PC-3 (cell line): ENCODE measurements around the gene ASTN2. TPM values are rescaled to one million over a fixed set of nuclear protein-coding genes. Genes with fewer than 3 reads are reported as not detected.

Source experiments
- ATAC-seq: fragments of 200-7000 bp; cut with Tn5 transposase; 2 replicates; pipeline ENCODE4 v1.9.1; 2020; ENCODE audit warnings: mild to moderate bottlenecking, moderate library complexity
- BruUV-seq: library from RNA; stranded (reverse); fragments of 400-500 nt; replicated peaks from 2 replicates; lab custom pipeline; 2021; lab: Mats Ljungman, UMichigan
- CTCF ChIA-PET: fragments of 300-600 bp; sonication (Branson Sonifier 250); formaldehyde crosslinking; loops from one replicate; lab custom pipeline; 2022; ENCODE audit warnings: antibody characterized with exemption; lab: Charles Lee
- POLR2A ChIA-PET: fragments of 300-600 bp; sonication (Branson Sonifier 250); formaldehyde crosslinking; loops from one replicate; lab custom pipeline; 2022; ENCODE audit warnings: antibody characterized with exemption; ENCODE audit not compliant: unreplicated experiment; lab: Charles Lee
- DNase-seq: peaks from one replicate; pipeline ENCODE4 v3.0.0-alpha.2; 2015
- H2AFZ ChIP-seq: fragments of 300-600 bp; sonication (generic); 2 replicates; pipeline ENCODE4 v1.6.0; 2016; ENCODE audit warnings: antibody characterized with exemption, low read length
- H3F3A ChIP-seq: fragments of 300-600 bp; sonication (generic); one replicate; pipeline ENCODE4 v1.6.0; 2017; ENCODE audit warnings: antibody characterized with exemption, low read length, control low read depth, mild to moderate bottlenecking; ENCODE audit not compliant: unreplicated experiment
- H3K27ac ChIP-seq: fragments of 300-600 bp; sonication (generic); 2 replicates; pipeline ENCODE4 v1.5.1; 2016; ENCODE audit warnings: mild to moderate bottlenecking, low read length
- H3K27me3 ChIP-seq: fragments of 300-600 bp; sonication (generic); 2 replicates; pipeline ENCODE4 v1.6.1; 2016; ENCODE audit warnings: low read length, mixed read lengths
- H3K36me3 ChIP-seq: fragments of 300-600 bp; sonication (generic); 2 replicates; pipeline ENCODE4 v1.6.1; 2016; ENCODE audit warnings: low read depth, mixed run types, low read length, mixed read lengths
- H3K4me1 ChIP-seq: fragments of 300-600 bp; sonication (generic); 2 replicates; pipeline ENCODE4 v1.5.1; 2016; ENCODE audit warnings: low read length; ENCODE audit not compliant: insufficient read depth
- H3K4me2 ChIP-seq: fragments of 300-600 bp; sonication (generic); 2 replicates; pipeline ENCODE4 v1.6.0; 2016; ENCODE audit warnings: low read length
- H3K4me3 ChIP-seq: fragments of 300-600 bp; sonication (generic); 2 replicates; pipeline ENCODE4 v1.5.1; 2016; ENCODE audit warnings: mild to moderate bottlenecking, low read length, mixed read lengths
- H3K79me2 ChIP-seq: fragments of 300-600 bp; sonication (generic); 2 replicates; pipeline ENCODE4 v1.6.1; 2017; ENCODE audit warnings: low read length, mixed read lengths
- H3K9ac ChIP-seq: fragments of 300-600 bp; sonication (generic); 2 replicates; pipeline ENCODE4 v1.6.0; 2016; ENCODE audit warnings: mild to moderate bottlenecking, low read length
- H3K9me2 ChIP-seq: fragments of 300-600 bp; sonication (generic); replicated peaks from 2 replicates; pipeline ENCODE4 v1.6.1; 2016; ENCODE audit warnings: mixed run types, low read length, mixed read lengths
- H3K9me3 ChIP-seq: fragments of 300-600 bp; sonication (generic); 2 replicates; pipeline ENCODE4 v1.6.1; 2016; ENCODE audit warnings: low read length, mixed read lengths
- H4K20me1 ChIP-seq: fragments of 300-600 bp; sonication (generic); 2 replicates; pipeline ENCODE4 v1.6.1; 2016; ENCODE audit warnings: low read length, mixed read lengths
- CTCF ChIP-seq: fragments of 300-600 bp; sonication (generic); conservative IDR thresholded peaks from 2 replicates; pipeline ENCODE4 v1.5.1; 2017; ENCODE audit warnings: antibody characterized with exemption, low read depth, mild to moderate bottlenecking, low read length
- EZH2 ChIP-seq: fragments of 300-600 bp; sonication (generic); IDR thresholded peaks from one replicate; pipeline ENCODE4 v1.6.1; 2017; ENCODE audit warnings: antibody characterized with exemption, mild to moderate bottlenecking, low read length; ENCODE audit not compliant: unreplicated experiment
- EZH2phosphoT487 ChIP-seq: fragments of 300-600 bp; sonication (generic); IDR thresholded peaks from 2 replicates; pipeline ENCODE4 v1.6.1; 2018; ENCODE audit warnings: mild to moderate bottlenecking, antibody characterized with exemption, low read length, borderline replicate concordance
- intact Hi-C: fragments of 100-400 bp; cut with micrococcal nuclease; formaldehyde crosslinking; loops from 2 replicates; pipeline ENCODE4 v1.9.0; 2023
- total RNA-seq: library from RNA; depleted of rRNA; stranded (reverse); fragments of >200 nt; gene quantifications from 2 replicates; pipeline ENCODE4 v1.2.3, GENCODE V29; 2014

Gene ASTN2
- total RNA-seq, 1 experiment from 2014 or later = 3.5 TPM

- Histone ChIP-seq H2AFZ (no peak overlapping the region), H3K4me1 (peaks cover 21% of the 10 kb centered on the region), H4K20me1 (no peaks in the 10 kb centered on the region), H3K4me2 (no peak overlapping the region), H3K36me3 (no peaks in the 10 kb centered on the region), H3F3A (no peaks in the 10 kb centered on the region), H3K27ac (no peak overlapping the region), H3K9me2 (no peaks in the 10 kb centered on the region), H3K4me3 (no peak overlapping the region), H3K27me3 (no peaks in the 10 kb centered on the region), H3K9me3 (no peaks in the 10 kb centered on the region), H3K79me2 (no peaks in the 10 kb centered on the region), H3K9ac (no peak overlapping the region)
- ATAC-seq (no peak), DNase-seq (no peak)
- no peak for TF ChIP-seq CTCF
- TF ChIP-seq EZH2phosphoT487 = no peak
- no peak for TF ChIP-seq EZH2
- POLR2A ChIA-PET = no interaction called here
- BruUV-seq = no TSS peak
- intact Hi-C loops = no loop called here
- CTCF ChIA-PET = no interaction called here
Measured at GRCh38 chr9:116939614-116940013, 475.2 kb downstream of the ASTN2 start.

- peaks cover 21% of the 10 kb centered on the region for H3K4me1 ChIP-seq
- H3K27me3 ChIP-seq = no peaks in the 10 kb centered on the region
- H3K9me2 ChIP-seq = no peaks in the 10 kb centered on the region
- H4K20me1 ChIP-seq = no peaks in the 10 kb centered on the region
- no peak for TF ChIP-seq EZH2
- TF ChIP-seq EZH2phosphoT487 = no peak
- TF ChIP-seq CTCF = no peak
- H3K9me3 ChIP-seq = no peaks in the 10 kb centered on the region
- no peaks in the 10 kb centered on the region for H3K36me3 ChIP-seq
- no peak overlapping the region for H3K4me2 ChIP-seq
- POLR2A ChIA-PET = no interaction called here
- H3K79me2 ChIP-seq = no peaks in the 10 kb centered on the region
- H3K27ac ChIP-seq = no peak overlapping the region
- intact Hi-C loops = no loop called here
- CTCF ChIA-PET = no interaction called here
- ATAC-seq (no peak), DNase-seq (no peak)
- no peaks in the 10 kb centered on the region for H3F3A ChIP-seq
- H2AFZ ChIP-seq = no peak overlapping the region
- no TSS peak for BruUV-seq
- H3K4me3 ChIP-seq = no peak overlapping the region
- H3K9ac ChIP-seq = no peak overlapping the region
Measured at GRCh38 chr9:116939161-116939560, 475.7 kb downstream of the ASTN2 start.

- H2AFZ ChIP-seq = no peak overlapping the region
- peaks cover 21% of the 10 kb centered on the region for H3K4me1 ChIP-seq
- ChIA-PET POLR2A (no interaction called here), CTCF (no interaction called here)
- H3K9ac ChIP-seq = no peak overlapping the region
- intact Hi-C loops = no loop called here
- no peak overlapping the region for H3K4me2 ChIP-seq
- H3K27ac ChIP-seq = no peak overlapping the region
- ATAC-seq (no peak), DNase-seq (peak; percentile 33)
- no peaks in the 10 kb centered on the region for H3K79me2 ChIP-seq
- no peaks in the 10 kb centered on the region for H3K9me3 ChIP-seq
- no peaks in the 10 kb centered on the region for H4K20me1 ChIP-seq
- H3K27me3 ChIP-seq = no peaks in the 10 kb centered on the region
- TF ChIP-seq EZH2phosphoT487 (no peak), EZH2 (no peak), CTCF (no peak)
- no peak overlapping the region for H3K4me3 ChIP-seq
- no TSS peak for BruUV-seq
- no peaks in the 10 kb centered on the region for H3K9me2 ChIP-seq
- H3K36me3 ChIP-seq = no peaks in the 10 kb centered on the region
- H3F3A ChIP-seq = no peaks in the 10 kb centered on the region
Measured at GRCh38 chr9:116937361-116937760, 477.5 kb downstream of the ASTN2 start.
